MM.1S (cell line): Measurements from ENCODE around the gene ZNF273.
"Not testable (repeated sequence)": the region's sequence is repeated elsewhere in the genome, so short reads cannot be mapped to it uniquely, and the experiment has no call there.

ENCODE experiments used
- EZH2 ChIP-seq: fragments of 300-600 bp; sonication (generic); optimal IDR thresholded peaks from 2 replicates; pipeline ENCODE3; 2017; ENCODE audit warnings: low read depth, mild to moderate bottlenecking, antibody characterized with exemption, low read length, mixed read lengths
- EZH2phosphoT487 ChIP-seq: fragments of 300-600 bp; sonication (generic); IDR thresholded peaks from 2 replicates; pipeline ENCODE4 v1.6.1; 2018; ENCODE audit warnings: antibody characterized with exemption, low read length
- TF ChIP-seq, protein P1 (sequence below): fragments of 300-600 bp; sonication (generic); IDR thresholded peaks from 2 replicates; pipeline ENCODE4 v1.5.1; 2016; ENCODE audit warnings: antibody characterized with exemption, low read length, mixed read lengths

- TF ChIP-seq, protein P1, sequence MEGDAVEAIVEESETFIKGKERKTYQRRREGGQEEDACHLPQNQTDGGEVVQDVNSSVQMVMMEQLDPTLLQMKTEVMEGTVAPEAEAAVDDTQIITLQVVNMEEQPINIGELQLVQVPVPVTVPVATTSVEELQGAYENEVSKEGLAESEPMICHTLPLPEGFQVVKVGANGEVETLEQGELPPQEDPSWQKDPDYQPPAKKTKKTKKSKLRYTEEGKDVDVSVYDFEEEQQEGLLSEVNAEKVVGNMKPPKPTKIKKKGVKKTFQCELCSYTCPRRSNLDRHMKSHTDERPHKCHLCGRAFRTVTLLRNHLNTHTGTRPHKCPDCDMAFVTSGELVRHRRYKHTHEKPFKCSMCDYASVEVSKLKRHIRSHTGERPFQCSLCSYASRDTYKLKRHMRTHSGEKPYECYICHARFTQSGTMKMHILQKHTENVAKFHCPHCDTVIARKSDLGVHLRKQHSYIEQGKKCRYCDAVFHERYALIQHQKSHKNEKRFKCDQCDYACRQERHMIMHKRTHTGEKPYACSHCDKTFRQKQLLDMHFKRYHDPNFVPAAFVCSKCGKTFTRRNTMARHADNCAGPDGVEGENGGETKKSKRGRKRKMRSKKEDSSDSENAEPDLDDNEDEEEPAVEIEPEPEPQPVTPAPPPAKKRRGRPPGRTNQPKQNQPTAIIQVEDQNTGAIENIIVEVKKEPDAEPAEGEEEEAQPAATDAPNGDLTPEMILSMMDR, result not testable (repeated sequence)
- not testable (repeated sequence) for TF ChIP-seq EZH2phosphoT487, EZH2
Observed at GRCh38 chr7:64863530-64863929, 39.5 kb upstream of the ZNF273 start.
